Activated gamma-delta T cell treated with anti-CD3 and anti-CD28 coated beads, Interleukin-2, amount 50 U/mL, for 16 hours (primary cell): Measurements from ENCODE around the gene ANKS1A.
"Not testable (repeated sequence)": the region's sequence is repeated elsewhere in the genome, so short reads cannot be mapped to it uniquely, and the experiment has no call there.

ENCODE experiments used
- DNase-seq: peaks from one replicate; pipeline ENCODE4 v3.0.0-alpha.2; 2020; ENCODE audit warnings: low read depth

Gene ANKS1A

GRCh38 chr6:35085359-35086281 lies 196.6 kb downstream of the ANKS1A start:
- no peak for DNase-seq

- no peak for DNase-seq
These were observed 197.2 kb downstream of the ANKS1A start for GRCh38 chr6:35086282-35086632.

- DNase-seq = no peak
These were observed 197.7 kb downstream of the ANKS1A start for GRCh38 chr6:35086636-35087360.

- no peak for DNase-seq
These were observed 198.6 kb downstream of the ANKS1A start for GRCh38 chr6:35087361-35088280.

GRCh38 chr6:35088281-35089215 lies 199.5 kb downstream of the ANKS1A start:
- DNase-seq = no peak

GRCh38 chr6:35089216-35089934 lies 200.3 kb downstream of the ANKS1A start:
- no peak for DNase-seq

- no peak for DNase-seq
These were observed 201.0 kb downstream of the ANKS1A start for GRCh38 chr6:35089935-35090505.

GRCh38 chr6:35090734-35091133 lies 201.7 kb downstream of the ANKS1A start:
- no peak for DNase-seq

- no peak for DNase-seq
These were observed 202.5 kb downstream of the ANKS1A start for GRCh38 chr6:35091346-35092083.

GRCh38 chr6:35092362-35093117 lies 203.5 kb downstream of the ANKS1A start:
- DNase-seq = no peak

GRCh38 chr6:35093118-35093445 lies 204.0 kb downstream of the ANKS1A start:
- no peak for DNase-seq

- DNase-seq = no peak
These were observed 204.7 kb downstream of the ANKS1A start for GRCh38 chr6:35093783-35094182.

GRCh38 chr6:35094183-35094582 lies 205.1 kb downstream of the ANKS1A start:
- no peak for DNase-seq

GRCh38 chr6:35096129-35096862 lies 207.2 kb downstream of the ANKS1A start:
- no peak for DNase-seq

- DNase-seq = no peak
These were observed 210.1 kb downstream of the ANKS1A start for GRCh38 chr6:35099116-35099515.

GRCh38 chr6:35105078-35105477 lies 216.0 kb downstream of the ANKS1A start:
- DNase-seq = no peak

- DNase-seq = not testable (repeated sequence)
These were observed 217.0 kb downstream of the ANKS1A start for GRCh38 chr6:35106061-35106460.

GRCh38 chr6:35107208-35107607 lies 218.2 kb downstream of the ANKS1A start:
- not testable (repeated sequence) for DNase-seq
